T-cell (primary cell): ENCODE data around the gene NCSTN. TPM values are rescaled to one million over a fixed set of nuclear protein-coding genes. Genes with fewer than 3 reads are reported as not detected.

ENCODE experiments used
- ATAC-seq, 4 experiments: fragments of 200-7000 bp in 3 of 4; fragments of 150-1000 bp in 1 of 4; cut with Tn5 transposase; replicated peaks in 1 of 4; 1 replicate in 3 of 4; 2 replicates in 1 of 4; pipeline ENCODE4 v1.10.0; 2021; ENCODE audit warnings: moderate library complexity in 3 of 4, mild to moderate bottlenecking in 2 of 4, moderate number of reproducible peaks in 1 of 4
- CTCF ChIA-PET, 2 donors: fragments of 300-600 bp; sonication (Branson Sonifier 250); formaldehyde crosslinking; loops; one replicate each; lab custom pipeline; 2022; ENCODE audit warnings: antibody characterized with exemption in 2 of 2; lab: Charles Lee
- POLR2A ChIA-PET, 2 donors: fragments of 300-600 bp; sonication (Branson Sonifier 250); formaldehyde crosslinking; loops; one replicate each; lab custom pipeline; 2022; ENCODE audit warnings: antibody characterized with exemption in 2 of 2; lab: Charles Lee
- DNase-seq, 35 experiments: peaks; one replicate each; pipeline versions ENCODE4 v3.0.0 to v3.0.0-alpha.2; 2013 to 2023
- H3K27ac ChIP-seq: one replicate; pipeline ENCODE4 v1.5.1; 2013; ENCODE audit warnings: low read length
- H3K27me3 ChIP-seq, 2 experiments: replicated peaks in 1 of 2; 1 replicate in 1 of 2; 2 replicates in 1 of 2; pipeline versions ENCODE4 v1.6.1 to v1.7.0; 2013; ENCODE audit warnings: low read length in 1 of 2, mixed read lengths in 1 of 2; ENCODE audit not compliant: control insufficient read depth in 2 of 2, insufficient read depth in 2 of 2; ENCODE audit errors: extremely low read depth in 1 of 2
- H3K36me3 ChIP-seq, 2 donors: 1 replicate in 1 of 2; 2 replicates in 1 of 2; pipeline versions ENCODE4 v1.6.1 to v1.7.0; 2013; ENCODE audit warnings: low read length in 1 of 2; ENCODE audit not compliant: control insufficient read depth in 2 of 2, insufficient read depth in 1 of 2; ENCODE audit errors: extremely low read depth in 1 of 2
- H3K4me1 ChIP-seq, 2 experiments: 1 replicate in 1 of 2; 2 replicates in 1 of 2; pipeline versions ENCODE4 v1.6.1 to v1.7.0; 2013; ENCODE audit warnings: low read length in 2 of 2, mixed read lengths in 1 of 2; ENCODE audit not compliant: insufficient read depth in 2 of 2, control insufficient read depth in 1 of 2; ENCODE audit errors: extremely low read depth in 1 of 2
- H3K4me3 ChIP-seq, 2 donors: 1 replicate in 1 of 2; 2 replicates in 1 of 2; pipeline versions ENCODE4 v1.5.1 to v1.7.0; 2013; ENCODE audit warnings: mild to moderate bottlenecking in 2 of 2, low read length in 1 of 2, moderate library complexity in 1 of 2; ENCODE audit not compliant: control insufficient read depth in 1 of 2; ENCODE audit errors: extremely low read depth in 1 of 2
- H3K9me3 ChIP-seq: 2 replicates; pipeline ENCODE4 v1.7.0; 2013
- H3K27ac Mint-ChIP-seq, 2 donors: one replicate each; pipeline ENCODE4 v1.8.0; 2020 to 2021; ENCODE audit warnings: mild to moderate bottlenecking in 2 of 2, mixed read lengths in 2 of 2
- H3K27me3 Mint-ChIP-seq, 2 donors: one replicate each; pipeline ENCODE4 v1.8.0; 2021 to 2022; ENCODE audit warnings: mixed read lengths in 2 of 2
- H3K36me3 Mint-ChIP-seq: one replicate; pipeline ENCODE4 v1.8.0; 2021; ENCODE audit warnings: mixed read lengths
- H3K4me1 Mint-ChIP-seq, 3 donors: one replicate each; pipeline ENCODE4 v1.8.0; 2020 to 2022; ENCODE audit warnings: mixed read lengths in 3 of 3, mild to moderate bottlenecking in 1 of 3
- H3K4me3 Mint-ChIP-seq, 3 donors: one replicate each; pipeline ENCODE4 v1.8.0; 2020 to 2022; ENCODE audit warnings: mild to moderate bottlenecking in 3 of 3, mixed read lengths in 3 of 3, moderate library complexity in 3 of 3
- H3K9me3 Mint-ChIP-seq, 3 donors: one replicate each; pipeline ENCODE4 v1.8.0; 2020 to 2022; ENCODE audit warnings: mixed read lengths in 3 of 3
- WGBS: methylation state at CpG from one replicate; pipeline ENCODE4 v1.1.5; 2013; ENCODE audit warnings: missing lambda C conversion rate; ENCODE audit not compliant: insufficient coverage; 5-methylcytosine and 5-hydroxymethylcytosine counted together
- total RNA-seq, 35 experiments: library from RNA in 6 of 35; stranded (reverse) in 6 of 35; fragments of 120-200 nt in 1 of 35; gene quantifications; one replicate each; pipeline versions ENCODE4 v1.2.1 to v1.2.4 and lab custom pipeline; 2013 to 2026

Gene NCSTN
- total RNA-seq, 5 donors from 2014 or later (not counting 1 experiment from before 2014, with no cell fraction given), result 62.2 to 78.9 (median 71.8) TPM

- no peaks in the 10 kb centered on the region for H3K4me1 ChIP-seq
- ATAC-seq, result no peak
- H3K9me3 ChIP-seq, result no peaks in the 10 kb centered on the region
- WGBS, result 97% methylated on average over 6 of the region's 8 CpGs
- Mint-ChIP-seq H3K27ac (no peak overlapping the region), H3K4me3 (no peak overlapping the region), H3K9me3 (no peaks in the 10 kb centered on the region), H3K4me1 (peaks cover 2 to 14% (median 6%) of the 10 kb centered on the region in 3 donors), H3K27me3 (no peaks in the 10 kb centered on the region), H3K36me3 (peaks cover 56% of the 10 kb centered on the region)
- ChIA-PET POLR2A (no interaction called here), CTCF (interaction anchor here (0.6 kb wide), 2 partner anchors 10 to 662 kb away, joined by 4 to 7 read pairs; no protein-coding TSS in a partner anchor)
- H3K27me3 ChIP-seq, result no peaks in the 10 kb centered on the region
- DNase-seq, result no peak
- H3K27ac ChIP-seq, result no peak overlapping the region
- no peak overlapping the region for H3K4me3 ChIP-seq
- peaks cover 32 to 92% of the 10 kb centered on the region in 2 donors for H3K36me3 ChIP-seq
Measured at GRCh38 chr1:160328184-160328583, 15.0 kb upstream of the NCSTN start.

- no peaks in the 10 kb centered on the region for H3K9me3 Mint-ChIP-seq
- Histone ChIP-seq H3K27ac (no peak overlapping the region), H3K9me3 (no peaks in the 10 kb centered on the region), H3K4me1 (no peaks in the 10 kb centered on the region), H3K4me3 (no peak overlapping the region), H3K36me3 (peaks cover 28 to 94% of the 10 kb centered on the region in 2 donors), H3K27me3 (no peaks in the 10 kb centered on the region)
- no peaks in the 10 kb centered on the region for H3K27me3 Mint-ChIP-seq
- peaks cover 2 to 14% (median 5%) of the 10 kb centered on the region in 3 donors for H3K4me1 Mint-ChIP-seq
- POLR2A ChIA-PET, result interaction anchor here in 1 of 2 donors (0.7 to 0.9 kb wide), 2 partner anchors 14 to 486 kb away, joined by 3 to 5 read pairs; no protein-coding TSS in a partner anchor
- no peak overlapping the region for H3K4me3 Mint-ChIP-seq
- CTCF ChIA-PET, result no interaction called here
- DNase-seq, result no peak
- no peak overlapping the region for H3K27ac Mint-ChIP-seq
- peaks cover 51% of the 10 kb centered on the region for H3K36me3 Mint-ChIP-seq
- ATAC-seq, result no peak
Measured at GRCh38 chr1:160330119-160330518, 13.1 kb upstream of the NCSTN start.

GRCh38 chr1:160332516-160332915, 10.7 kb upstream of the NCSTN start:
- Histone ChIP-seq H3K4me3 (no peak overlapping the region), H3K27me3 (no peaks in the 10 kb centered on the region), H3K9me3 (no peaks in the 10 kb centered on the region), H3K27ac (no peak overlapping the region), H3K36me3 (peaks cover 19 to 90% of the 10 kb centered on the region in 2 donors), H3K4me1 (no peaks in the 10 kb centered on the region)
- H3K4me3 Mint-ChIP-seq, result no peak overlapping the region
- H3K27ac Mint-ChIP-seq, result no peak overlapping the region
- H3K9me3 Mint-ChIP-seq, result no peaks in the 10 kb centered on the region
- POLR2A ChIA-PET, result no interaction called here
- no peaks in the 10 kb centered on the region for H3K27me3 Mint-ChIP-seq
- H3K36me3 Mint-ChIP-seq, result peaks cover 44% of the 10 kb centered on the region
- CTCF ChIA-PET, result interaction anchor here in 1 of 2 donors (0.6 kb wide), 1 partner anchor 16 kb away, joined by 3 read pairs; no protein-coding TSS in a partner anchor
- no peak for DNase-seq
- no peak for ATAC-seq
- peaks cover 2 to 8% (median 6%) of the 10 kb centered on the region in 3 donors for H3K4me1 Mint-ChIP-seq

- Mint-ChIP-seq H3K4me1 (peaks cover 41 to 49% (median 48%) of the 10 kb centered on the region in 3 donors), H3K9me3 (no peaks in the 10 kb centered on the region), H3K36me3 (peaks cover 42% of the 10 kb centered on the region), H3K27me3 (no peaks in the 10 kb centered on the region), H3K27ac (peak overlapping the region in 1 of 2 donors; percentile 0), H3K4me3 (no peak overlapping the region)
- Histone ChIP-seq H3K4me3 (no peak overlapping the region), H3K4me1 (peaks cover 6 to 14% of the 10 kb centered on the region in 2 experiments), H3K36me3 (peaks cover 4 to 55% of the 10 kb centered on the region in 2 donors), H3K27me3 (no peaks in the 10 kb centered on the region), H3K27ac (no peak overlapping the region), H3K9me3 (no peaks in the 10 kb centered on the region)
- DNase-seq (no peak), ATAC-seq (no peak)
- ChIA-PET POLR2A (interaction anchor here (0.6 kb wide), 2 partner anchors 20 to 94 kb away, joined by 4 read pairs; no protein-coding TSS in a partner anchor), CTCF (no interaction called here)
- WGBS, result 88% methylated on average over 4 of the region's 4 CpGs
Measured at GRCh38 chr1:160338580-160338979, 4.6 kb upstream of the NCSTN start.

GRCh38 chr1:160340146-160340545, 3.0 kb upstream of the NCSTN start:
- no peak overlapping the region for H3K4me3 ChIP-seq
- Mint-ChIP-seq H3K4me1 (peaks cover 52 to 60% (median 58%) of the 10 kb centered on the region in 3 donors), H3K36me3 (peaks cover 41% of the 10 kb centered on the region), H3K27ac (no peak overlapping the region), H3K9me3 (no peaks in the 10 kb centered on the region), H3K4me3 (no peak overlapping the region), H3K27me3 (no peaks in the 10 kb centered on the region)
- H3K9me3 ChIP-seq, result no peaks in the 10 kb centered on the region
- ChIA-PET CTCF (no interaction called here), POLR2A (no interaction called here)
- no peak overlapping the region for H3K27ac ChIP-seq
- no peaks in the 10 kb centered on the region for H3K27me3 ChIP-seq
- WGBS, result no CpG with 5 or more reads among the region's 3 CpGs
- H3K36me3 ChIP-seq, result peaks cover 4 to 40% of the 10 kb centered on the region in 2 donors
- no peak for DNase-seq
- peaks cover 10 to 20% of the 10 kb centered on the region in 2 experiments for H3K4me1 ChIP-seq
- no peak for ATAC-seq

- peak overlapping the region; percentile 68 to 99 (median 97) for H3K4me3 Mint-ChIP-seq
- H3K27ac ChIP-seq, result no peak overlapping the region
- no peaks in the 10 kb centered on the region for H3K9me3 ChIP-seq
- H3K36me3 ChIP-seq, result peaks cover 4 to 41% of the 10 kb centered on the region in 2 donors
- DNase-seq (no peak), ATAC-seq (no peak)
- H3K4me3 ChIP-seq, result no peak overlapping the region
- peaks cover 10 to 23% of the 10 kb centered on the region in 2 experiments for H3K4me1 ChIP-seq
- H3K9me3 Mint-ChIP-seq, result no peaks in the 10 kb centered on the region
- H3K27me3 Mint-ChIP-seq, result no peaks in the 10 kb centered on the region
- peaks cover 37% of the 10 kb centered on the region for H3K36me3 Mint-ChIP-seq
- no peaks in the 10 kb centered on the region for H3K27me3 ChIP-seq
- CTCF ChIA-PET, result no interaction called here
- POLR2A ChIA-PET, result no interaction called here
- 100% methylated on average over 1 of the region's 2 CpGs for WGBS
- peaks cover 52 to 60% (median 58%) of the 10 kb centered on the region in 3 donors for H3K4me1 Mint-ChIP-seq
- peak overlapping the region in 1 of 2 donors; percentile 45 for H3K27ac Mint-ChIP-seq
Measured at GRCh38 chr1:160340866-160341265, 2.3 kb upstream of the NCSTN start.
